OCI-LY7 (cell line): ENCODE measurements around the gene TVP23B. TPM values are rescaled to one million over a fixed set of nuclear protein-coding genes. Genes with fewer than 3 reads are reported as not detected.

Experiments used
- BruUV-seq: library from RNA; stranded (reverse); fragments of 400-500 nt; replicated peaks from 2 replicates; lab custom pipeline; 2021; lab: Mats Ljungman, UMichigan
- CTCF ChIA-PET: fragments of 300-600 bp; sonication (Branson Sonifier 250); formaldehyde crosslinking; loops from one replicate; lab custom pipeline; 2022; ENCODE audit warnings: antibody characterized with exemption; ENCODE audit not compliant: unreplicated experiment; lab: Charles Lee
- POLR2A ChIA-PET: fragments of 300-600 bp; sonication (Branson Sonifier 250); formaldehyde crosslinking; loops from one replicate; lab custom pipeline; 2022; ENCODE audit warnings: antibody characterized with exemption; lab: Charles Lee
- DNase-seq: peaks from one replicate; pipeline ENCODE4 v3.0.0-alpha.2; 2015; ENCODE audit warnings: low spot score
- H2AFZ ChIP-seq: fragments of 200-600 bp; sonication (generic), shearing (Covaris generic); 2 replicates; pipeline ENCODE4 v1.6.1; 2014; ENCODE audit warnings: mild to moderate bottlenecking, antibody characterized with exemption, low read length, moderate library complexity
- H3K27ac ChIP-seq: fragments of 200-600 bp; sonication (generic); 2 replicates; pipeline ENCODE4 v1.5.1; 2014; ENCODE audit warnings: mixed run types, low read depth, mild to moderate bottlenecking, moderate library complexity, low read length, inconsistent platforms; ENCODE audit not compliant: poor library complexity, severe bottlenecking
- H3K36me3 ChIP-seq: fragments of 200-600 bp; sonication (generic); 2 replicates; pipeline ENCODE4 v1.6.1; 2014; ENCODE audit warnings: mild to moderate bottlenecking, antibody characterized with exemption, low read length, moderate library complexity, mixed read lengths; ENCODE audit not compliant: insufficient read depth
- H3K4me1 ChIP-seq: fragments of 200-600 bp; sonication (generic); 2 replicates; pipeline ENCODE4 v1.5.1; 2014; ENCODE audit warnings: mild to moderate bottlenecking, low read length; ENCODE audit not compliant: insufficient read depth, poor library complexity, severe bottlenecking
- H3K4me2 ChIP-seq: fragments of 200-600 bp; sonication (generic); 2 replicates; pipeline ENCODE4 v1.6.1; 2014; ENCODE audit warnings: mild to moderate bottlenecking, low read length
- H3K4me3 ChIP-seq: fragments of 200-600 bp; sonication (generic); 2 replicates; pipeline ENCODE4 v1.5.1; 2014; ENCODE audit warnings: mild to moderate bottlenecking, low read depth, low read length; ENCODE audit not compliant: poor library complexity, severe bottlenecking
- H3K79me2 ChIP-seq: fragments of 200-600 bp; sonication (generic); 2 replicates; pipeline ENCODE4 v1.6.1; 2016; ENCODE audit warnings: low read depth, mild to moderate bottlenecking, low read length, moderate library complexity, mixed read lengths; ENCODE audit not compliant: insufficient read depth
- H3K9me2 ChIP-seq: fragments of 200-600 bp; sonication (generic); 2 replicates; pipeline ENCODE4 v1.6.1; 2016; ENCODE audit warnings: mild to moderate bottlenecking, low read length, mixed read lengths; ENCODE audit not compliant: insufficient read depth
- H3K9me3 ChIP-seq: fragments of 200-600 bp; sonication (generic); 2 replicates; pipeline ENCODE4 v1.6.1; 2014; ENCODE audit warnings: mild to moderate bottlenecking, mixed run types, low read length, mixed read lengths
- H4K20me1 ChIP-seq: fragments of 200-600 bp; sonication (generic); 2 replicates; pipeline ENCODE4 v1.6.1; 2014; ENCODE audit warnings: mild to moderate bottlenecking, antibody characterized with exemption, low read length, moderate library complexity, mixed read lengths; ENCODE audit not compliant: insufficient read depth
- CTCF ChIP-seq: fragments of 200-600 bp; sonication (generic); conservative IDR thresholded peaks from 2 replicates; pipeline ENCODE4 v1.5.1; 2014; ENCODE audit warnings: mild to moderate bottlenecking, antibody characterized with exemption, low read length, moderate library complexity, mixed read lengths
- EZH2phosphoT487 ChIP-seq: fragments of 200-600 bp; sonication (generic); IDR thresholded peaks from 2 replicates; pipeline ENCODE4 v1.6.1; 2018; ENCODE audit warnings: low read depth, borderline replicate concordance, mild to moderate bottlenecking, mixed run types, antibody characterized with exemption, low read length, moderate library complexity, mixed read lengths
- intact Hi-C: fragments of 100-400 bp; cut with micrococcal nuclease; formaldehyde crosslinking; loops from one replicate; pipeline ENCODE4 v1.10.0; 2022; ENCODE audit not compliant: unreplicated experiment
- total RNA-seq, 2 experiments: library from RNA; depleted of rRNA in 1 of 2; stranded (reverse); fragments of >200 nt in 1 of 2; shearing (Covaris generic) in 1 of 2; gene quantifications; 2 replicates each; pipeline ENCODE4 v1.2.3, GENCODE V29; 2014 to 2022

TVP23B gene
- total RNA-seq, 2 experiments from 2014 or later = 14.5 to 20.5 TPM

- ChIA-PET CTCF (no interaction called here), POLR2A (no interaction called here)
- Histone ChIP-seq H3K79me2 (peaks cover 4% of the 10 kb centered on the region; the same call in 1 of the 2 replicates), H3K4me2 (peak overlapping the region; percentile 42), H3K4me3 (no peak overlapping the region), H3K4me1 (peaks cover 31% of the 10 kb centered on the region), H4K20me1 (no peaks in the 10 kb centered on the region), H3K9me2 (no peaks in the 10 kb centered on the region), H3K9me3 (no peaks in the 10 kb centered on the region), H2AFZ (peak overlapping the region; percentile 0; the same call in 1 of the 2 replicates), H3K36me3 (no peaks in the 10 kb centered on the region), H3K27ac (peak overlapping the region; percentile 10)
- no TSS peak for BruUV-seq
- no peak for DNase-seq
- TF ChIP-seq CTCF (no peak), EZH2phosphoT487 (no peak)
- intact Hi-C loops = no loop called here
These were observed 69.7 kb downstream of the TVP23B start for GRCh38 chr17:18850679-18851078.

- Histone ChIP-seq H3K4me3 (no peak overlapping the region), H3K4me1 (peaks cover 31% of the 10 kb centered on the region), H4K20me1 (no peaks in the 10 kb centered on the region), H3K9me2 (no peaks in the 10 kb centered on the region), H3K9me3 (no peaks in the 10 kb centered on the region), H3K36me3 (no peaks in the 10 kb centered on the region), H3K4me2 (no peak overlapping the region), H2AFZ (no peak overlapping the region), H3K79me2 (peaks cover 5% of the 10 kb centered on the region; the same call in 1 of the 2 replicates), H3K27ac (no peak overlapping the region)
- CTCF ChIA-PET = no interaction called here
- DNase-seq = no peak
- intact Hi-C loops = no loop called here
- POLR2A ChIA-PET = no interaction called here
- peak; percentile 26; the same call in 1 of the 2 replicates for TF ChIP-seq CTCF
- TF ChIP-seq EZH2phosphoT487 = no peak
- no TSS peak for BruUV-seq
These were observed 70.2 kb downstream of the TVP23B start for GRCh38 chr17:18851201-18851600.

- no peaks in the 10 kb centered on the region for H3K9me2 ChIP-seq
- H3K79me2 ChIP-seq = peaks cover 25% of the 10 kb centered on the region
- no TSS peak for BruUV-seq
- H3K4me3 ChIP-seq = peak overlapping the region; percentile 79
- ChIA-PET POLR2A (interaction anchor here (0.6 kb wide), 2 partner anchors 19 to 36 kb away, joined by 3 read pairs; no protein-coding TSS in a partner anchor), CTCF (no interaction called here)
- DNase-seq = no peak
- intact Hi-C loops = no loop called here
- TF ChIP-seq EZH2phosphoT487 = no peak
- no peak for TF ChIP-seq CTCF
- H3K9me3 ChIP-seq = no peaks in the 10 kb centered on the region
- H3K36me3 ChIP-seq = no peaks in the 10 kb centered on the region
- H3K4me1 ChIP-seq = peaks cover 47% of the 10 kb centered on the region
- H3K27ac ChIP-seq = no peak overlapping the region
- no peak overlapping the region for H2AFZ ChIP-seq
- peak overlapping the region; percentile 97 for H3K4me2 ChIP-seq
- no peaks in the 10 kb centered on the region; the same call in 1 of the 2 replicates for H4K20me1 ChIP-seq
These were observed 74.0 kb downstream of the TVP23B start for GRCh38 chr17:18854956-18855355.
